ENCODE results near the gene LCLAT1.

DNA sequence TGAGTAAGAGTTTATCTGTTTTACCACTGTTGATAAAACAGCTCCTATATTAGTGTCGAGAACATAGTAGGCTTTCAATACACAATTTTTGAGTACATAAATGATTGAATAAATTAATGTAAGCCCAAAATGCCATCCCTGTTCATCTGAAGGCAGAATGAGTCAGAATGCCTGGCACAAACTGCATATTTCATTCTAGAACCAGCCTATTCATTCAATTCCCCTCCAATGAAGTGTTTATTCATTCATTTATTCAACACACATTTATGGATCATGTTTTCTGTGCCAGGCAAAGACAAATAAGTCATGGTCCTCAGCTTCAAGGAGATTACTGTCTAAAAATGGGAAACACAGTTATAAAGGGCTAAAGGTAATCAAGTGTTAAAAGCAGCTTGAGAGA lies 22.8 kb upstream of the LCLAT1 start:
- TF ChIP-seq, protein P1, sequence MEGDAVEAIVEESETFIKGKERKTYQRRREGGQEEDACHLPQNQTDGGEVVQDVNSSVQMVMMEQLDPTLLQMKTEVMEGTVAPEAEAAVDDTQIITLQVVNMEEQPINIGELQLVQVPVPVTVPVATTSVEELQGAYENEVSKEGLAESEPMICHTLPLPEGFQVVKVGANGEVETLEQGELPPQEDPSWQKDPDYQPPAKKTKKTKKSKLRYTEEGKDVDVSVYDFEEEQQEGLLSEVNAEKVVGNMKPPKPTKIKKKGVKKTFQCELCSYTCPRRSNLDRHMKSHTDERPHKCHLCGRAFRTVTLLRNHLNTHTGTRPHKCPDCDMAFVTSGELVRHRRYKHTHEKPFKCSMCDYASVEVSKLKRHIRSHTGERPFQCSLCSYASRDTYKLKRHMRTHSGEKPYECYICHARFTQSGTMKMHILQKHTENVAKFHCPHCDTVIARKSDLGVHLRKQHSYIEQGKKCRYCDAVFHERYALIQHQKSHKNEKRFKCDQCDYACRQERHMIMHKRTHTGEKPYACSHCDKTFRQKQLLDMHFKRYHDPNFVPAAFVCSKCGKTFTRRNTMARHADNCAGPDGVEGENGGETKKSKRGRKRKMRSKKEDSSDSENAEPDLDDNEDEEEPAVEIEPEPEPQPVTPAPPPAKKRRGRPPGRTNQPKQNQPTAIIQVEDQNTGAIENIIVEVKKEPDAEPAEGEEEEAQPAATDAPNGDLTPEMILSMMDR (IDR thresholded peaks at IDR 0.05), result no peak
- no peak for TF ChIP-seq EP300 (IDR thresholded peaks at IDR 0.05)
- TF ChIP-seq POLR2A (IDR thresholded peaks at IDR 0.05), result no peak
- TF ChIP-seq POLR2AphosphoS5 (IDR thresholded peaks at IDR 0.05), result no peak
